ENCODE measurements around the gene DNAJB11.
A peak's percentile ranks its signal among the peaks of the same experiment; 100 is the strongest.
"Not testable (repeated sequence)": the region's sequence is repeated elsewhere in the genome, so short reads cannot be mapped to it uniquely, and the experiment has no call there.

DNAJB11 gene

GRCh38 chr3:186570096-186570940 is at the start of gene DNAJB11:
TSS of gene DNAJB11 (plus strand) at chr3:186570720. CDS start at chr3:186570898, 178 bp downstream.
- peak; percentile 95 for DNase-seq

DNA sequence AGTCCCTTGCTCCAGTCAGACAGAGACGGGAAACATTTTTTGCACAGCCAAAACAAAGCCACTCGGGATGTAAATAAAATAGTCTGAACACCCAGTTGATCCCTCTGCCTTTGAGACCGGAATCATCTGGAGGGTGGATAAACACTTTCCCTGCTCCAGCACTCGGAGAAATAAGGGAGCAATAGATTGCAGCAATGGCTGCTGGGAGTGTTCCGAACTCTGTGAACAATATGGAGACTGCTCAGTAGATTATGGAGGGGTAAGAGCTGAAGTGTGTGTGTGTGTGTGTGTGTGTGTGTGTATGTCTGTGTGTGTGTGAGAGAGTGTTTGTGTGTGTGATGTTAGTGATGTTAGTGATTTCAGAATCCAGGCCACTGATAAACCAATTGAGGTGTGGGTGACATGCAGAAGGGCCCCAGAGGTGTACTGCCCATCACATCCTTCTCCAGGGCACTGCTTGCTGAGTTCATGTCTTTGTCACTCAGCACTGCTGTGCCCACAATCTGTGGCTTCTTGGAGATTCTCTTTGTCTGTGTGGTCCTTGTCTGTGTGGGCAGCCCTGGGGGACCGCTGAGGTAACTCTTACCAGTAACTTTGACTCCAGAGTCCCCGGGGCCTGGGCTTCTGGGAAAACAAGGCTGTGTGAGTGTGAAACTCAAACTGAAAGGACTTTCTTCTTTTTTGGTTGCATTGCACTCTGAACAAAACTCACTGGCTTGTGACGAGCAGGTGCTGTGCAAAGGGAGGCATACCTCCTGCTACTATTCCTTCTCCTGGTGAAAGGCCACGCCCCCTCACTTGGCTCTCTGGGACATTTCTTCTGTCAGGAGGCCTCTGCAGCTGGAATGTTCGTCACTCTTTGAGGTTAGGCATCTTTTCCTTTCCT is 49.3 kb upstream of the DNAJB11 start:
- no peak for DNase-seq

DNA sequence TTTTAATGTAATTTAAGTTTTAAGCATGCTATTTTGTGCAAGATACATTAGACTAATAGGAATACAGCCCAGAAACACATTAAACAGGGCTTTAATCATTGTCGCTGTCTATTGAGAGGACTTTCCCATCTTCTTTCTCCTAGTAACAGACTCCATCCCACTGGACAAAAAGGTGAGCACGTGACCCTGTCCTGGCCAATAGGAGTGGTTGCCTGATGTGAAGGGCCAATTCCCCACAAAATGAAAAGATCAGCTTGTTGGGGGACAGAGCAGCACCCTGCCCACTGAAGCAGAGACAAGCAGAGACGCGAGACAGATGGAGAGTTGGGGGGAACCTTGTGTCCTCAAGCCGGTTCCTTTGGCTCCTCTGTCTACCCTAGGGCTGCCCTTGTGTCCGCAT is 47.5 kb upstream of the DNAJB11 start:
- no peak for DNase-seq

GRCh38 chr3:186523434-186523833 is 47.1 kb upstream of the DNAJB11 start:
- DNase-seq, result no peak

DNA sequence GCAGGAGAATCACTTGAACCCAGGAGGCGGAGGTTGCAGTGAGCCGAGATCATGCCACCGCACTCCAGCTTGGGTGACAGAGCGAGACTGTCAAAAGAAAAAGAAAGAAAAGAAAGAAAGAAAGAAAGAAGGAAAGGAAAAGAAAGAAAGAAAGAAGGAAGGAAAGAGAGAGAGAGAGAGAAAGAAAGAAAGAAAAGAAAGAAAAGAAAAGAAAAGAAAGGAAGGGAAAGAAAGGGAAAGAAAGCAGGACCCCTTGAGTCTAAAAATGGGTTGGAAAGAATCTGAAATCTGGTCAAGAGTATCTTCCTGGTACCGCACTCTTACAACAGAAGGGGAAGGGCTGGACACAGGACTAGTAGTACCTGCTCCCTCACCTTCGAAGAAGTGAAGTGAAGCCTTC is 45.9 kb upstream of the DNAJB11 start:
- DNase-seq, result no peak

DNA sequence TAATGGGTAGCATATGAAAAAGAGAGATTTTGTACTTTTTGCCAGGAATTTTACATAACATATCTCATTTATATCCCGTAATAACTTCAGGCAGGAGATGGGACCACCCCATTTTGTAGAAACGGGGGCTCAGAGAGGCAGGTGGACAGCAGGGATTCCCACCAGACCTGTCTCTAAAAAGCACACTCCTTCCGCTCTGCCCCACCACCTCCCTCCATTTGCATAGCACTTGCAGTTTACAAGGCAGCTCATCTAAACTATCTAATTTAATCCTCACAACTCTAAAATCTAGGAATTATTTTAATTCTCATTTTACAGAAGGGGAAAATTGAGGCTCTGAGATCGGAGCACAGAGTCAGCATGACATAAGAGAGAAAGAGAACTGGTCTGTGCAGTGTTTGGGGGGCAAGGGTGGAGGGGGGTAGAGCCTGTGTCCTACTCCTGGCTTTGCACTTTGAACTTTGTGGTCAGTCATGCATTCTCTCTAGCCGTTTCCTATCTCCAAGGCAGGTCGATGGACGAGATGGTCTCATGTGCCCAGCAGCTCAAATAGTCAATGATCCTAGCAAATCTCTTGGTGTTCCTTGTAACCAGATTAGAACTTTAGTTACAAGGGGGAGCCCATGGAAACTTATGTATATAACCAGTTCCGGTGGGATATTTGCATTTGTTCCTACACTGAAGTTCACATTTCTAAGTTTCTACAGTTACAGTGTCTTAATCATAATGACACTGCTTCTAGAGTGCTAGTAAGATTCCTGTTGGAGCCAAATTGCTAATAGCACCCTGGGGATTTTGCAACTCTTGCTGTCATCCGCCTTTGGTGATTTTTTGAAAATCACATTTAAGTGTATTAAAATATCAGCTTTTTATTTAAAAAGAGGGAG is 44.9 kb upstream of the DNAJB11 start:
- no peak for DNase-seq

- no peak for DNase-seq
Observed at GRCh38 chr3:186526256-186526606, 44.3 kb upstream of the DNAJB11 start.

- DNase-seq, result no peak
Observed at GRCh38 chr3:186529201-186529999, 41.1 kb upstream of the DNAJB11 start.

DNA sequence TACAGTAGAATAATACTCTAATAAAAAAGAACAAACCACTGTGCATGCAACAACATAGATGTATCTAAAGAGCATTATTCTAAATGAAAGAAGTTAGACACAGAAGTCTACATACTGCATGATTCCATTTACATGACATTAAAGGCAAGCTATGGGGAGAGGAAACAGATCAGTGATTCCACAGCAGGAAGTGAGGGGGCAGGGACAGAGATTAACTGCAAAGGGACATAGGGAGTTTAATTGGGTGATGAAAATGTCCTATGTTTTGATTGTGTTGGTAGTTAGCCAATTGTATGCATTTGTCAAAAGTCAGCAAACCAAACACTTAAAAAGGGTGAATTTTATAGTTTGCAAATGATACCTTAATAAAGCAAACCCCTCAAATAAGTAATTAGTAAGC is 40.1 kb upstream of the DNAJB11 start:
- no peak for DNase-seq

GRCh38 chr3:186531694-186532093 is 38.8 kb upstream of the DNAJB11 start:
- DNase-seq, result not testable (repeated sequence)

DNA sequence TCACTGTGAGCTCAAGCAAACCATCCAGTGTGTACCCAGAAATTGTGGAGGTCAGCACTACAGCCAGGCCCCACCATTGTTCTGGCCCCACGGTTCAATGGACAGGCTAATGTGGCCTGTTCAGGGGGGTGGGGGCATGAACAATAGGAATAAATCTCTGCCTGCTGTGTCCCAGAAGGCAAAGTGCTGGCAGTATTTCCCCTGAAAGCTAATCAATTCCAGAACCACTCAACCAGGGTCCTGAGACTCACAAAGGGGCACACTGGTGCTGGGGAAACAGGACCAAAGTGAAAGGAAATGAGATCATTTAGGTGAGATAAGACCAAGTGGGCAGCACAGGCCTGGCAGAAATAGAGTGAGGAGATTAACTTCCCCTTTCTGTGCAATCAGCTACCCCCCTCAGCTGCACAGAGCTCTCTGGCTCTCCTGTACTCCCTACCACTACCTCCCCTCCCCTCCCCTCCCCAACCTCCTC is 37.9 kb upstream of the DNAJB11 start:
- no peak for DNase-seq

- peak; percentile 76 for DNase-seq
Observed at GRCh38 chr3:186534113-186534669, 36.3 kb upstream of the DNAJB11 start.

- DNase-seq, result no peak
Observed at GRCh38 chr3:186536883-186537844, 33.4 kb upstream of the DNAJB11 start.

- no peak for DNase-seq
Observed at GRCh38 chr3:186538779-186539178, 31.7 kb upstream of the DNAJB11 start.

DNA sequence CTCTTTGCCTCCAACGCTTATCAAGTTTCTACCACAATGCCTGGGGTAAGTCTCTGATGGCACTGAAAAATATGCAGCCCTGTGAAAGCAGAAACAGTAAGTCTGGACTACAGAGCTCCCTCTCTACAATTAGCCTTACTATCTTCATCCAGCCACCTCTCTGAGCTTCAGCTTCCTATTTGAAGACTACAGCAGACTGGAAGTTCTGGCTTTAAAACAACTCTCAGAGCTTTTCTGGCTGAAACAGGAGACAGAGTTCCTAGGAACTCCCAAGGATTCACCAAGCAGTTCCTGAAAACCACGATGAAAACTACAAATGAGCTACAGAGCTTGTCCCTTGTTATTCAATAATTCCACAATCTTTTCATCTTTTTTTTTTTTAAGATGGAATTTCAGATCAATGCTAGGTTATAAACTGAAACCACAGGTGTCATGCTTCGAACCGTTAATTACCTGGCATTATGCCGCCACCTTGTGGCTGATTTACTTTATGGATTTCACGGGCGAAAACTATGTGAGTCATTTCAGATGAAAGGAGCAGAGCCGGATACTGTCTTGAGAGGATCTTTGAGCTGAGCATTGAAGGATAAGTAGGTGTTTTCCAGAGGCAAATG is 30.2 kb upstream of the DNAJB11 start:
- DNase-seq, result peak; percentile 88

GRCh38 chr3:186540835-186541226 is 29.7 kb upstream of the DNAJB11 start:
- no peak for DNase-seq

- no peak for DNase-seq
Observed at GRCh38 chr3:186544281-186544680, 26.2 kb upstream of the DNAJB11 start, which contains the start of gene CRYGS. TSS of gene CRYGS (minus strand) at chr3:186544380. CDS start at chr3:186544326, 54 bp downstream.

- no peak for DNase-seq
Observed at GRCh38 chr3:186549497-186549896, 21.0 kb upstream of the DNAJB11 start.

DNA sequence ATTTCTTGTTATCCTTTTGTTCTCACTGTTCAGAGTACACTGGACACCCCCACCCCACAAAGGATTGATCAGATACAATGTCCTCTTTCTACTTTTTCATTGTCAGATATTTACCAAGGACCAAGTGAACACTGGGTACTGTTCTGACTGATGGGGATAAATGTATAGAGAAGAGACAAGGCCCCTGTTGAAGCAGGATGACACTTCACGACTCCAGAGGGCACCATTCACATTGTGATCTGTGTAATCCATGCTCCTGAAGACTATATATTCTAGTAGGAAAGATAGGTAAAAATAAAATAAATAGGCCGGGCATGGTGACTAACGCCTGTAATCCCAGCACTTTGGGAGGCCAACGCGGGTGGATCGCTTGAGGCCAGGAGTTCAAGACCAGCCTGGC is 19.1 kb upstream of the DNAJB11 start:
- DNase-seq, result no peak
